DOHH2 (cell line): ENCODE measurements around the gene BAD.

Experiments used
- H3F3A ChIP-seq: fragments of 200-600 bp; sonication (generic), shearing (Covaris generic); 2 replicates; pipeline ENCODE4 v1.6.0; 2016; ENCODE audit warnings: antibody characterized with exemption, mild to moderate bottlenecking; ENCODE audit not compliant: control insufficient read depth, insufficient read depth
- H3K27ac ChIP-seq: fragments of 200-600 bp; sonication (generic); 2 replicates; pipeline ENCODE4 v1.5.1; 2014; ENCODE audit warnings: low read depth, mild to moderate bottlenecking, low read length, moderate library complexity
- H3K27me3 ChIP-seq: fragments of 200-600 bp; sonication (generic); 2 replicates; pipeline ENCODE4 v1.6.1; 2014; ENCODE audit warnings: mild to moderate bottlenecking, low read length, mixed read lengths; ENCODE audit not compliant: control insufficient read depth
- H3K36me3 ChIP-seq: fragments of 200-600 bp; sonication (generic); 2 replicates; pipeline ENCODE4 v1.6.1; 2014; ENCODE audit warnings: mild to moderate bottlenecking, low read length, moderate library complexity, mixed read lengths; ENCODE audit not compliant: control insufficient read depth
- H3K4me1 ChIP-seq: fragments of 200-600 bp; sonication (generic); 2 replicates; pipeline ENCODE4 v1.6.1; 2014; ENCODE audit warnings: mild to moderate bottlenecking, low read length, mixed read lengths; ENCODE audit not compliant: control insufficient read depth
- H3K4me2 ChIP-seq: fragments of 200-600 bp; sonication (generic); 2 replicates; pipeline ENCODE4 v1.6.0; 2014; ENCODE audit warnings: mild to moderate bottlenecking, low read length, moderate library complexity
- H3K4me3 ChIP-seq: fragments of 200-600 bp; sonication (generic); 2 replicates; pipeline ENCODE4 v1.5.1; 2014; ENCODE audit warnings: mild to moderate bottlenecking, low read length, mixed read lengths
- H3K79me2 ChIP-seq: fragments of 200-600 bp; sonication (generic); 2 replicates; pipeline ENCODE4 v1.6.1; 2014; ENCODE audit warnings: mild to moderate bottlenecking, low read length, mixed read lengths; ENCODE audit not compliant: control insufficient read depth
- H3K9me2 ChIP-seq: fragments of 200-600 bp; sonication (generic); replicated peaks from 2 replicates; pipeline ENCODE4 v1.6.1; 2014; ENCODE audit warnings: mild to moderate bottlenecking, low read length, mixed read lengths; ENCODE audit not compliant: control insufficient read depth
- H3K9me3 ChIP-seq: fragments of 200-600 bp; sonication (generic); 2 replicates; pipeline ENCODE4 v1.6.1; 2014; ENCODE audit warnings: antibody characterized with exemption, low read length, mixed read lengths; ENCODE audit not compliant: control insufficient read depth, insufficient read depth
- H4K20me1 ChIP-seq: fragments of 200-600 bp; sonication (generic); 2 replicates; pipeline ENCODE4 v1.6.0; 2014; ENCODE audit warnings: low read depth, mild to moderate bottlenecking, antibody characterized with exemption, low read length, moderate library complexity; ENCODE audit not compliant: control insufficient read depth, insufficient read depth
- CTCF ChIP-seq: fragments of 200-600 bp; sonication (generic); IDR thresholded peaks from one replicate; pipeline ENCODE4 v1.5.1; 2014; ENCODE audit warnings: antibody characterized with exemption, mild to moderate bottlenecking, low read depth, low read length; ENCODE audit not compliant: poor library complexity, severe bottlenecking
- EZH2phosphoT487 ChIP-seq: fragments of 200-600 bp; sonication (generic); IDR thresholded peaks from 2 replicates; pipeline ENCODE4 v1.6.1; 2017; ENCODE audit warnings: borderline replicate concordance, mild to moderate bottlenecking, antibody characterized with exemption, low read length, moderate library complexity, mixed read lengths

BAD gene

DNA sequence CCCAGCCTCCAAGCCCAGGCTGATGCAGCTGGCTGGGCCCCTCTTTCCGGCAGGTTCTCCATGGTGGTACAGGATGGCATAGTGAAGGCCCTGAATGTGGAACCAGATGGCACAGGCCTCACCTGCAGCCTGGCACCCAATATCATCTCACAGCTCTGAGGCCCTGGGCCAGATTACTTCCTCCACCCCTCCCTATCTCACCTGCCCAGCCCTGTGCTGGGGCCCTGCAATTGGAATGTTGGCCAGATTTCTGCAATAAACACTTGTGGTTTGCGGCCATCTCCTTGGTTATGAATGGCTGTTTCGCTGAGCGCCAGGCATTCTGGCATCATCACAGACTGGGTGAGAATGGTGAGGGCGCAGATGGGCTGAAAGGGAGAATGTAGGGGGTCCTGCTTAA is 37.1 kb upstream of the BAD start:
- Histone ChIP-seq H3K4me1 (peaks cover 7% of the 10 kb centered on the region), H3K4me2 (no peak overlapping the region), H3K79me2 (peaks cover 23% of the 10 kb centered on the region), H3K9me3 (no peaks in the 10 kb centered on the region), H3K4me3 (no peak overlapping the region), H3K27ac (no peak overlapping the region), H3F3A (peaks cover 13% of the 10 kb centered on the region), H3K9me2 (no peaks in the 10 kb centered on the region), H4K20me1 (no peaks in the 10 kb centered on the region), H3K36me3 (peaks cover 39% of the 10 kb centered on the region), H3K27me3 (no peaks in the 10 kb centered on the region)
- TF ChIP-seq CTCF (no peak), EZH2phosphoT487 (no peak)

DNA sequence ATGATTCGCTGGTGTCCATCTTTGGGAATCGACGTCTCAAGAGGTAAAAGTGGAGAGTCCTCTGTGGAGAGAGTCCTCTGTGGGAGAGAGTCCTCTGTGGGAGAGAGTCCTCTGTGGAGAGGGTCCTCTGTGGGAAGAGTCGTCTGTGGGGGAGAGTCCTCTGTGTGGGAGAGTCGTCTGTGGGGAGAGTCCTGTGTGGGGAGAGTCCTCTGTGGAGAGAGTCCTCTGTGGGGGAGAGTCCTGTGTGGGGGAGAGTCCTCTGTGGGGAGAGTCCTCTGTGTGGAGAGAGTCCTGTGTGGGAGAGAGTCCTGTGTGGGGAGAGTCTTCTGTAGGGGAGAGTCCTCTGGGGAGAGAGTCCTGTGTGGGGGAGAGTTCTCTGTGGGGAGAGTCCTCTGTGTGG is 36.6 kb upstream of the BAD start:
- H4K20me1 ChIP-seq, result no peaks in the 10 kb centered on the region
- H3K4me1 ChIP-seq, result peaks cover 12% of the 10 kb centered on the region
- no peak overlapping the region for H3K27ac ChIP-seq
- H3K79me2 ChIP-seq, result peaks cover 28% of the 10 kb centered on the region
- no peak overlapping the region for H3K4me3 ChIP-seq
- H3K4me2 ChIP-seq, result no peak overlapping the region
- H3K36me3 ChIP-seq, result peaks cover 44% of the 10 kb centered on the region
- H3K27me3 ChIP-seq, result no peaks in the 10 kb centered on the region
- H3F3A ChIP-seq, result peaks cover 16% of the 10 kb centered on the region
- no peaks in the 10 kb centered on the region for H3K9me3 ChIP-seq
- TF ChIP-seq CTCF, result no peak
- TF ChIP-seq EZH2phosphoT487, result no peak
- no peaks in the 10 kb centered on the region for H3K9me2 ChIP-seq

- Histone ChIP-seq H3F3A (peaks cover 16% of the 10 kb centered on the region), H3K9me3 (no peaks in the 10 kb centered on the region), H3K4me2 (no peak overlapping the region), H4K20me1 (no peaks in the 10 kb centered on the region), H3K9me2 (no peaks in the 10 kb centered on the region), H3K36me3 (peaks cover 48% of the 10 kb centered on the region), H3K4me3 (no peak overlapping the region), H3K27me3 (no peaks in the 10 kb centered on the region), H3K79me2 (peaks cover 33% of the 10 kb centered on the region), H3K4me1 (peaks cover 17% of the 10 kb centered on the region), H3K27ac (no peak overlapping the region)
- TF ChIP-seq EZH2phosphoT487 (no peak), CTCF (no peak)
Measured at GRCh38 chr11:64320556-64320955, 36.1 kb upstream of the BAD start.
